ENCODE measurements around the gene RFC4. TPM values are rescaled to one million over a fixed set of nuclear protein-coding genes. Genes with fewer than 3 reads are reported as not detected.

The RFC4 gene
- total RNA-seq, 2 donors from 2014 or later, result 13.4 to 40.4 TPM

- no peaks in the 10 kb centered on the region for H3K36me3 ChIP-seq
- intact Hi-C loops (cut with DNase I), result no loop called here
These were observed 43.2 kb upstream of the RFC4 start for GRCh38 chr3:186849374-186849975.

DNA sequence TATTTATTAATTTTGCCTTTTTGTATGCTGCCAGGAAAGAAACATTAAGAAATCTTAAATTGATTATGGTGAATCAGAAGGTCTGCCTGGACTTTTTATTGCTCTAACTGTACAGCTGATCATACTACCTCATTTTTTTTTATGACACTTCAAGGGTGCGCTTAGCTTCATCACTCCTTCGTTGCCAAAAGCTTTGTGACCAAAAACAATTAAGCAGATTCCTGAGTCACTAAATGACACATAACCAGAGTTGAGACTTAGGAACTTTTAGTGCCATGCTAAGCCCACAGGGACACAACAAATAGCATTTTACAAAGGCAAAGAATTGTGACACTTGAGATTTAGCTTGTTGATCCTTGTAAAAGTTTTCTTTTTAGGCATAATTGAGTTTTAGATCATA lies 41.2 kb upstream of the RFC4 start:
- no peak overlapping the region for H3K4me3 ChIP-seq
- H3K27me3 ChIP-seq, result no peaks in the 10 kb centered on the region
- H3K27ac ChIP-seq, result no peak overlapping the region
- no peaks in the 10 kb centered on the region for H3K4me1 ChIP-seq
- no peaks in the 10 kb centered on the region for H3K9me3 ChIP-seq
- H3K9ac ChIP-seq (ENCODE audit: low read depth in 2 of 2, low read length in 2 of 2), result no peak overlapping the region
- intact Hi-C loops (cut with DNase I), result no loop called here
- H3K36me3 ChIP-seq, result no peaks in the 10 kb centered on the region
- TF ChIP-seq, protein P1, sequence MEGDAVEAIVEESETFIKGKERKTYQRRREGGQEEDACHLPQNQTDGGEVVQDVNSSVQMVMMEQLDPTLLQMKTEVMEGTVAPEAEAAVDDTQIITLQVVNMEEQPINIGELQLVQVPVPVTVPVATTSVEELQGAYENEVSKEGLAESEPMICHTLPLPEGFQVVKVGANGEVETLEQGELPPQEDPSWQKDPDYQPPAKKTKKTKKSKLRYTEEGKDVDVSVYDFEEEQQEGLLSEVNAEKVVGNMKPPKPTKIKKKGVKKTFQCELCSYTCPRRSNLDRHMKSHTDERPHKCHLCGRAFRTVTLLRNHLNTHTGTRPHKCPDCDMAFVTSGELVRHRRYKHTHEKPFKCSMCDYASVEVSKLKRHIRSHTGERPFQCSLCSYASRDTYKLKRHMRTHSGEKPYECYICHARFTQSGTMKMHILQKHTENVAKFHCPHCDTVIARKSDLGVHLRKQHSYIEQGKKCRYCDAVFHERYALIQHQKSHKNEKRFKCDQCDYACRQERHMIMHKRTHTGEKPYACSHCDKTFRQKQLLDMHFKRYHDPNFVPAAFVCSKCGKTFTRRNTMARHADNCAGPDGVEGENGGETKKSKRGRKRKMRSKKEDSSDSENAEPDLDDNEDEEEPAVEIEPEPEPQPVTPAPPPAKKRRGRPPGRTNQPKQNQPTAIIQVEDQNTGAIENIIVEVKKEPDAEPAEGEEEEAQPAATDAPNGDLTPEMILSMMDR (IDR thresholded peaks at IDR 0.05), result no peak
- no peak for DNase-seq

More at GRCh38 chr3:186849374-186849975, 43.2 kb upstream of the RFC4 start:
- no peaks in the 10 kb centered on the region for H3K4me1 ChIP-seq
- DNase-seq, result no peak
- H3K27ac ChIP-seq, result no peak overlapping the region
- H3K9me3 ChIP-seq, result no peaks in the 10 kb centered on the region
- TF ChIP-seq, protein P1 (IDR thresholded peaks at IDR 0.05), result no peak
- H3K27me3 ChIP-seq, result no peaks in the 10 kb centered on the region
- no peak overlapping the region for H3K4me3 ChIP-seq
- H3K9ac ChIP-seq (ENCODE audit: low read depth in 2 of 2, low read length in 2 of 2), result no peak overlapping the region

DNA sequence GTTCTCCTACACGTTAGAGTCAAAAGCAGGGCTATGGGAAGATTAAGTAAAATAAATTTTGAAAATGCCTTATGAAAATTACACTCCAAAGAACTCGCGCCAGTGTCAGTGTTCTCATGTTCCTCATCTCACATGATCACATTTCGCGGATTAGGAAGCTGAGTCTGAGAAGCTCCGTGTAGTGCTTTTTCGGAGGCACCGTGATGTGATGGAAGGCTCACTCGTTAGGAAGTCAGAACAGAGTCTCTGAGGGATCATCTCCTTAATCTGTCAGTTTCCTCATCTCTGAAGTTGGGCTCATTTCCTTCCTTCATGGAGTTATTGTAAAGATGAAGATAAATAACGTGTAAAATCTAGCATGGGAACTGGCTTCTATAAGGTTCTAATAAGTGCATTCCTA lies 39.5 kb upstream of the RFC4 start:
- intact Hi-C loops (cut with DNase I), result no loop called here
- Histone ChIP-seq H3K4me1 (no peaks in the 10 kb centered on the region), H3K9ac (ENCODE audit: low read depth in 2 of 2, low read length in 2 of 2) (no peak overlapping the region), H3K27me3 (no peaks in the 10 kb centered on the region), H3K9me3 (no peaks in the 10 kb centered on the region), H3K36me3 (no peaks in the 10 kb centered on the region), H3K4me3 (no peak overlapping the region), H3K27ac (no peak overlapping the region)
- TF ChIP-seq, protein P1 (IDR thresholded peaks at IDR 0.05), result no peak
- no peak for DNase-seq

- intact Hi-C loops (cut with DNase I), result no loop called here
- no peak for DNase-seq
- H3K27me3 ChIP-seq, result no peaks in the 10 kb centered on the region
These were observed 38.6 kb upstream of the RFC4 start for GRCh38 chr3:186844908-186845307.

DNA sequence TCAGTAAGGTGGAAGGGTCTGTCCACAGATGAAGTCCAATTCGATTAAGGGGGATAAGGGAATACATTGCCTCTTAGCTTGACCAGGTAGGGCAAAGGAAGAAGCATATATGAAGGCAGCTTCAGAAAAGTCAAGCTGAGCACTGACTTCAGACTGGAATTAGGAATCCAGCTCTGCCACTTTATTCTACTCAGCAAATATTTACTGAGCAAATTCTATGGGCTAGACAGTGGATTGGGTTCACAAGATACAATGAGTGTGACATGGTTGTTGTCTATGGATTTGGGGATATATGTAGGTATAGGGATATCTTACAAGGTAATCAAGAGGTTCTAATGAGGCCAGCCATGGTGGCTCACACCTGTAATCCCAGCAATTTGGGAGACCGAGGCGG lies 36.8 kb upstream of the RFC4 start:
- Histone ChIP-seq H3K9ac (ENCODE audit: low read depth in 2 of 2, low read length in 2 of 2) (no peak overlapping the region), H3K27me3 (no peaks in the 10 kb centered on the region), H3K27ac (no peak overlapping the region), H3K36me3 (no peaks in the 10 kb centered on the region), H3K4me3 (no peak overlapping the region), H3K9me3 (no peaks in the 10 kb centered on the region), H3K4me1 (no peaks in the 10 kb centered on the region)
- TF ChIP-seq, protein P1 (IDR thresholded peaks at IDR 0.05), result no peak
- intact Hi-C loops (cut with DNase I), result no loop called here
- no peak for DNase-seq

More at GRCh38 chr3:186844908-186845307, 38.6 kb upstream of the RFC4 start:
- Histone ChIP-seq H3K4me3 (no peak overlapping the region), H3K27ac (no peak overlapping the region), H3K9ac (ENCODE audit: low read depth in 2 of 2, low read length in 2 of 2) (no peak overlapping the region), H3K9me3 (no peaks in the 10 kb centered on the region), H3K4me1 (no peaks in the 10 kb centered on the region), H3K36me3 (no peaks in the 10 kb centered on the region)
- TF ChIP-seq, protein P1 (IDR thresholded peaks at IDR 0.05), result no peak

Data from colonic mucosa (tissue), 4 donors.